ENCODE measurements around the gene RCN2. TPM values are rescaled to one million over a fixed set of nuclear protein-coding genes. Genes with fewer than 3 reads are reported as not detected.

RCN2 gene
- total and polyA plus RNA-seq, 3 donors from 2014 or later, result 61.1 to 164 (median 78.3) TPM

GRCh38 chr15:76941636-76942035 lies 10.1 kb downstream of the RCN2 start:
- Histone ChIP-seq H3K9me3 (no peaks in the 10 kb centered on the region), H3K27me3 (no peaks in the 10 kb centered on the region), H3K4me3 (no peak overlapping the region), H3K27ac (no peak overlapping the region), H3K36me3 (ENCODE audit: low read depth, missing control alignments) (no peaks in the 10 kb centered on the region), H3K4me1 (no peaks in the 10 kb centered on the region)
- TF ChIP-seq POLR2A (IDR thresholded peaks at IDR 0.05), result no peak
- TF ChIP-seq CTCF (IDR thresholded peaks at IDR 0.05), result no peak
- no peak for DNase-seq
- 78 to 80% methylated on average over 2 of the region's 2 CpGs for WGBS, 2 donors
- intact Hi-C loops (cut with DNase I; ENCODE audit: low total_unique reads), result no loop called here

- 82 to 91% methylated on average over 2 of the region's 2 CpGs for WGBS, 2 donors
- no peak for DNase-seq
These were observed 10.8 kb downstream of the RCN2 start for GRCh38 chr15:76942331-76942730.

GRCh38 chr15:76945494-76946093 lies 14.0 kb downstream of the RCN2 start:
- H3K4me1 ChIP-seq, result no peaks in the 10 kb centered on the region
- no peak for DNase-seq
- no peak overlapping the region for H3K27ac ChIP-seq
- no peak overlapping the region for H3K4me3 ChIP-seq
- intact Hi-C loops (cut with DNase I; ENCODE audit: low total_unique reads), result no loop called here
- TF ChIP-seq CTCF (IDR thresholded peaks at IDR 0.05), result no peak
- H3K36me3 ChIP-seq (ENCODE audit: low read depth, missing control alignments), result no peaks in the 10 kb centered on the region
- 91 to 93% methylated on average over 2 of the region's 2 CpGs for WGBS, 2 donors
- no peaks in the 10 kb centered on the region for H3K9me3 ChIP-seq
- no peaks in the 10 kb centered on the region for H3K27me3 ChIP-seq

More at GRCh38 chr15:76942331-76942730, 10.8 kb downstream of the RCN2 start:
- no peak for TF ChIP-seq CTCF (IDR thresholded peaks at IDR 0.05)
- TF ChIP-seq POLR2A (IDR thresholded peaks at IDR 0.05), result no peak
- H3K27me3 ChIP-seq, result no peaks in the 10 kb centered on the region
- H3K4me3 ChIP-seq, result no peak overlapping the region
- H3K27ac ChIP-seq, result no peak overlapping the region
- H3K4me1 ChIP-seq, result no peaks in the 10 kb centered on the region
- H3K36me3 ChIP-seq (ENCODE audit: low read depth, missing control alignments), result no peaks in the 10 kb centered on the region
- intact Hi-C loops (cut with DNase I; ENCODE audit: low total_unique reads), result no loop called here
- H3K9me3 ChIP-seq, result no peaks in the 10 kb centered on the region

- TF ChIP-seq POLR2A (IDR thresholded peaks at IDR 0.05) (no peak), CTCF (IDR thresholded peaks at IDR 0.05) (no peak)
- no peaks in the 10 kb centered on the region for H3K9me3 ChIP-seq
- WGBS, 2 donors, result 85 to 93% methylated on average over 3 of the region's 3 CpGs
- no peaks in the 10 kb centered on the region for H3K4me1 ChIP-seq
- no peak overlapping the region for H3K4me3 ChIP-seq
- H3K27ac ChIP-seq, result no peak overlapping the region
- no peaks in the 10 kb centered on the region for H3K36me3 ChIP-seq (ENCODE audit: low read depth, missing control alignments)
- intact Hi-C loops (cut with DNase I; ENCODE audit: low total_unique reads), result no loop called here
- H3K27me3 ChIP-seq, result no peaks in the 10 kb centered on the region
- DNase-seq, result no peak
These were observed 15.9 kb downstream of the RCN2 start for GRCh38 chr15:76947454-76947853.

GRCh38 chr15:76951220-76951619 lies 19.7 kb downstream of the RCN2 start:
- no peaks in the 10 kb centered on the region for H3K9me3 ChIP-seq
- H3K27me3 ChIP-seq, result no peaks in the 10 kb centered on the region
- H3K4me3 ChIP-seq, result no peak overlapping the region
- TF ChIP-seq CTCF (IDR thresholded peaks at IDR 0.05) (no peak), POLR2A (IDR thresholded peaks at IDR 0.05) (no peak)
- no peaks in the 10 kb centered on the region for H3K36me3 ChIP-seq (ENCODE audit: low read depth, missing control alignments)
- WGBS, 2 donors, result 83 to 97% methylated on average over 1 of the region's 1 CpG
- no peak for DNase-seq
- no peaks in the 10 kb centered on the region for H3K4me1 ChIP-seq
- H3K27ac ChIP-seq, result no peak overlapping the region
- intact Hi-C loops (cut with DNase I; ENCODE audit: low total_unique reads), result no loop called here

All from testis (tissue), 3 donors.